Measurements from ENCODE around the gene ERBIN.

The ERBIN gene

GRCh38 chr5:66089384-66089783, 163.0 kb downstream of the ERBIN start:
- no peak for DNase-seq
- Histone ChIP-seq H3K4me2 (ENCODE audit: low read length) (no peak overlapping the region), H3K79me1 (ENCODE audit: low read length) (no peaks in the 10 kb centered on the region), H4K12ac (ENCODE audit: low read depth, low read length) (no peak overlapping the region), H3K27me3 (ENCODE audit: insufficient read depth, low read length) (no peaks in the 10 kb centered on the region), H3K79me2 (ENCODE audit: control insufficient read depth, insufficient read depth, low read length, poor library complexity) (no peaks in the 10 kb centered on the region), H2BK120ac (ENCODE audit: insufficient read depth, low read length, poor library complexity) (no peak overlapping the region), H3K23ac (ENCODE audit: low read length) (no peak overlapping the region), H3K27ac (ENCODE audit: low read depth, low read length) (no peak overlapping the region), H3K4me3 (ENCODE audit: low read depth, low read length) (no peak overlapping the region), H3K18ac (ENCODE audit: low read length) (no peak overlapping the region), H3K36me3 (ENCODE audit: control insufficient read depth in 1 of 2, insufficient read depth in 2 of 2, low read length in 2 of 2) (peaks cover 3 to 9% of the 10 kb centered on the region in 2 experiments), H2BK5ac (ENCODE audit: low read depth, low read length, poor library complexity) (no peak overlapping the region), H2AK5ac (ENCODE audit: low read length) (no peak overlapping the region), H3K9ac (ENCODE audit: low read length) (no peak overlapping the region), H4K8ac (ENCODE audit: low read depth, low read length) (no peak overlapping the region), H3K14ac (ENCODE audit: low read length) (no peak overlapping the region), H4K91ac (ENCODE audit: low read depth, low read length) (no peak overlapping the region), H2BK12ac (ENCODE audit: low read length) (no peak overlapping the region), H3K9me3 (ENCODE audit: insufficient read depth, low read depth, low read length) (no peaks in the 10 kb centered on the region), H3K4ac (ENCODE audit: low read depth, low read length) (no peak overlapping the region), H2AFZ (ENCODE audit: insufficient read depth, low read length, poor library complexity) (no peak overlapping the region), H3K4me1 (ENCODE audit: control insufficient read depth in 1 of 2, insufficient read depth in 2 of 2, low read length in 2 of 2) (no peaks in the 10 kb centered on the region)
- no CpG with 5 or more reads among the region's 2 CpGs for WGBS (ENCODE audit: extremely low coverage, insufficient coverage, insufficient read length)

DNA sequence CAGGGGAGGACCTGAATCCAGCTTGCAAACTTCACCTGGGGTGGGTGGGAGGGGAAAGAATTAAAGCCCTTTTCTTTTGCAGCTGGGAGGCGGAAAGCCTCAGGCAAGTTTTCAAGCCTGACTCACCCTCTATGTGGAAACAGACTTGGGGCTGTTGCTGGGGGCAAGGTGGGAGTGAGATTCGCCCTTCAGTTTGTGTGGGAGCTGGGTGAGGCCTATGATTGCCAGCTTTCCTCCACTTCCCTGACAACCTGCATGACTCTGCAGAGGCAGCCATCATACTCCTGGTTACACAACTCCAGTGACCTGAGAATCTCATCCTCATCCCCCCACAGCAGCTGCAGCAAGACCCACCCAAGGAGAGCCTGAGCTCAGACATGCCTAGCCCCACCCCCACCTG, 174.5 kb downstream of the ERBIN start:
- Histone ChIP-seq H3K9ac (ENCODE audit: low read length) (no peak overlapping the region), H2AK5ac (ENCODE audit: low read length) (no peak overlapping the region), H3K27ac (ENCODE audit: low read depth, low read length) (no peak overlapping the region), H3K23ac (ENCODE audit: low read length) (no peak overlapping the region), H2BK5ac (ENCODE audit: low read depth, low read length, poor library complexity) (no peak overlapping the region), H3K79me1 (ENCODE audit: low read length) (no peaks in the 10 kb centered on the region), H4K8ac (ENCODE audit: low read depth, low read length) (no peak overlapping the region), H3K14ac (ENCODE audit: low read length) (no peak overlapping the region), H3K9me3 (ENCODE audit: insufficient read depth, low read depth, low read length) (peaks cover 13% of the 10 kb centered on the region), H3K79me2 (ENCODE audit: control insufficient read depth, insufficient read depth, low read length, poor library complexity) (no peaks in the 10 kb centered on the region), H3K4me1 (ENCODE audit: control insufficient read depth in 1 of 2, insufficient read depth in 2 of 2, low read length in 2 of 2) (no peaks in the 10 kb centered on the region), H3K4ac (ENCODE audit: low read depth, low read length) (no peak overlapping the region), H3K4me3 (ENCODE audit: low read depth, low read length) (no peak overlapping the region), H4K12ac (ENCODE audit: low read depth, low read length) (no peak overlapping the region), H2BK12ac (ENCODE audit: low read length) (no peak overlapping the region), H3K36me3 (ENCODE audit: control insufficient read depth in 1 of 2, insufficient read depth in 2 of 2, low read length in 2 of 2) (peaks cover 4 to 8% of the 10 kb centered on the region in 2 experiments), H3K4me2 (ENCODE audit: low read length) (no peak overlapping the region), H3K18ac (ENCODE audit: low read length) (no peak overlapping the region), H2BK120ac (ENCODE audit: insufficient read depth, low read length, poor library complexity) (no peak overlapping the region), H2AFZ (ENCODE audit: insufficient read depth, low read length, poor library complexity) (no peak overlapping the region), H3K27me3 (ENCODE audit: insufficient read depth, low read length) (no peaks in the 10 kb centered on the region), H4K91ac (ENCODE audit: low read depth, low read length) (no peak overlapping the region)
- DNase-seq = peak in 1 of 2 donors; percentile 45
- no CpG with 5 or more reads among the region's 2 CpGs for WGBS (ENCODE audit: extremely low coverage, insufficient coverage, insufficient read length)

DNA sequence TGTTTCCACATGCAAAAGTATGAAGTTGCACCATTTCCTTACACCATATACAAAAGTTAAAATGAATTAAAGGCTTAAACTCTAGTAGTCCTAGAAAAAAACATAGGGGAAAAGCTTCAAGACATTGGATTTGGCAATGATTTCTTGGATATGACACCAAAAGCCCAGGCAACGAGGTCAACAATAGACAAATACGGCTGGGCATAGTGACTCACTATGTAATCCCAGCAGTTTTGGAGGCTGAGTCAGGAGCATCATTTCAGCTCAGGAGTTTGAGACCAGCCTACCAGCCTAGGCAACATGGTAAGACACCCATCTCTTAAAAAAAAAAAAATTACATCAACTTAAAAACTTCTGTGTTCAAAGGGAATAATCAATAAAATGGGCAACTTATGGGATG, 186.8 kb downstream of the ERBIN start:
- Histone ChIP-seq H3K4me3 (ENCODE audit: low read depth, low read length) (no peak overlapping the region), H3K14ac (ENCODE audit: low read length) (no peak overlapping the region), H2BK120ac (ENCODE audit: insufficient read depth, low read length, poor library complexity) (no peak overlapping the region), H3K4ac (ENCODE audit: low read depth, low read length) (no peak overlapping the region), H3K79me1 (ENCODE audit: low read length) (no peaks in the 10 kb centered on the region), H2BK12ac (ENCODE audit: low read length) (no peak overlapping the region), H4K12ac (ENCODE audit: low read depth, low read length) (no peak overlapping the region), H4K91ac (ENCODE audit: low read depth, low read length) (no peak overlapping the region), H3K9ac (ENCODE audit: low read length) (no peak overlapping the region), H3K36me3 (ENCODE audit: control insufficient read depth in 1 of 2, insufficient read depth in 2 of 2, low read length in 2 of 2) (no peaks in the 10 kb centered on the region), H3K79me2 (ENCODE audit: control insufficient read depth, insufficient read depth, low read length, poor library complexity) (no peaks in the 10 kb centered on the region), H3K9me3 (ENCODE audit: insufficient read depth, low read depth, low read length) (no peaks in the 10 kb centered on the region), H3K23ac (ENCODE audit: low read length) (no peak overlapping the region), H2AK5ac (ENCODE audit: low read length) (no peak overlapping the region), H2AFZ (ENCODE audit: insufficient read depth, low read length, poor library complexity) (no peak overlapping the region), H3K4me1 (ENCODE audit: control insufficient read depth in 1 of 2, insufficient read depth in 2 of 2, low read length in 2 of 2) (no peaks in the 10 kb centered on the region), H3K27ac (ENCODE audit: low read depth, low read length) (no peak overlapping the region), H3K27me3 (ENCODE audit: insufficient read depth, low read length) (no peaks in the 10 kb centered on the region), H3K18ac (ENCODE audit: low read length) (no peak overlapping the region), H3K4me2 (ENCODE audit: low read length) (no peak overlapping the region), H2BK5ac (ENCODE audit: low read depth, low read length, poor library complexity) (no peak overlapping the region), H4K8ac (ENCODE audit: low read depth, low read length) (no peak overlapping the region)
- peak; percentile 87 to 95 for DNase-seq
- no CpG with 5 or more reads among the region's 2 CpGs for WGBS (ENCODE audit: extremely low coverage, insufficient coverage, insufficient read length)

DNA sequence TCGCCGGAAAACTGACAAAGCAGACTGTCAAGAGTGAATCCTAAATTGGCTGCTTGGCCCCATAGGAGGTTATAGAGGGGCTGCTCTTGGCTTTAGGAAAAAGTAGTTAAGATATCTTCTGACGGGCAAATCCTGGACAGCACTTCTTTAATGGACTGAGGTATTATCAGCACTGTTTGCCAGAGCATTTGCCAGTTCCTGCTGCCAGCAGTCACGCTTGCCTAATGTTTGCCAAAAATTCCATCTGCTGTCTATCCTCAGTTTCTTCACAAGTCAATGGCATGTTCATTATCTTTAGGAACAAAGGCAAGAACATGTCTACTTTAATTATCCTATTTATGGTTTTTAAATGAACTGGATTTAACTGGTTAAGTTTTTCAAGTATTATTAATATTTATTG, 191.9 kb downstream of the ERBIN start:
- H4K91ac ChIP-seq (ENCODE audit: low read depth, low read length) = no peak overlapping the region
- DNase-seq = no peak

More for the DNA sequence above, 191.9 kb downstream of the ERBIN start:
- Histone ChIP-seq H2BK5ac (ENCODE audit: low read depth, low read length, poor library complexity) (no peak overlapping the region), H2BK120ac (ENCODE audit: insufficient read depth, low read length, poor library complexity) (no peak overlapping the region), H3K14ac (ENCODE audit: low read length) (no peak overlapping the region), H2AK5ac (ENCODE audit: low read length) (no peak overlapping the region), H3K18ac (ENCODE audit: low read length) (no peak overlapping the region), H3K36me3 (ENCODE audit: control insufficient read depth in 1 of 2, insufficient read depth in 2 of 2, low read length in 2 of 2) (no peaks in the 10 kb centered on the region), H3K4me2 (ENCODE audit: low read length) (no peak overlapping the region), H3K79me1 (ENCODE audit: low read length) (no peaks in the 10 kb centered on the region), H3K79me2 (ENCODE audit: control insufficient read depth, insufficient read depth, low read length, poor library complexity) (no peaks in the 10 kb centered on the region), H3K4me1 (ENCODE audit: control insufficient read depth in 1 of 2, insufficient read depth in 2 of 2, low read length in 2 of 2) (no peaks in the 10 kb centered on the region), H3K4ac (ENCODE audit: low read depth, low read length) (no peak overlapping the region), H3K9ac (ENCODE audit: low read length) (no peak overlapping the region), H2AFZ (ENCODE audit: insufficient read depth, low read length, poor library complexity) (no peak overlapping the region), H3K4me3 (ENCODE audit: low read depth, low read length) (no peak overlapping the region), H4K8ac (ENCODE audit: low read depth, low read length) (no peak overlapping the region), H3K9me3 (ENCODE audit: insufficient read depth, low read depth, low read length) (no peaks in the 10 kb centered on the region), H3K27me3 (ENCODE audit: insufficient read depth, low read length) (no peaks in the 10 kb centered on the region), H3K27ac (ENCODE audit: low read depth, low read length) (no peak overlapping the region), H4K12ac (ENCODE audit: low read depth, low read length) (no peak overlapping the region), H2BK12ac (ENCODE audit: low read length) (no peak overlapping the region), H3K23ac (ENCODE audit: low read length) (no peak overlapping the region)
- no CpG with 5 or more reads among the region's 4 CpGs for WGBS (ENCODE audit: extremely low coverage, insufficient coverage, insufficient read length)
